ENCODE data around the gene CXCL6.

Gene CXCL6

GRCh38 chr4:73843369-73843768, 6.9 kb downstream of the CXCL6 start:
- no peak for DNase-seq

DNA sequence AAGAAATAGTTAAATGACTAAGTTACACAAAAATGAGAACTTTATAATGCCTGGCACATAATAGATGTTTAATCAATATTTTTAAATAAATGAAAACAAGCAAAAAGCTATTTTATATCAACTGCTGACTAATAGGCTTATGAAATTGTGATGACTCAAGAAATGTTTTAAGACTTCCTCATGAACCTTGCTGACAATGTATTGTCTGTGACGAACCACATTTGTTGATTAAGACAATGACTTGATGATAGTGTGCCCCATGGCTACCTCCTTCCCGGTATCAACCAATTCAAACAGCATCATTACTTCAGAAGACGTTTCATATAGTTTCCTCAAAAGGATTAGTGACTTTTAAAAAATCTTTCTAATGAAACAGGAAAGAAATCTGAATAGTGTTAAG, 7.9 kb downstream of the CXCL6 start:
- DNase-seq = no peak

GRCh38 chr4:73844806-73845205, 8.3 kb downstream of the CXCL6 start:
- no peak for DNase-seq

- DNase-seq = no peak
These were observed 11.2 kb downstream of the CXCL6 start for GRCh38 chr4:73847526-73848182.

DNA sequence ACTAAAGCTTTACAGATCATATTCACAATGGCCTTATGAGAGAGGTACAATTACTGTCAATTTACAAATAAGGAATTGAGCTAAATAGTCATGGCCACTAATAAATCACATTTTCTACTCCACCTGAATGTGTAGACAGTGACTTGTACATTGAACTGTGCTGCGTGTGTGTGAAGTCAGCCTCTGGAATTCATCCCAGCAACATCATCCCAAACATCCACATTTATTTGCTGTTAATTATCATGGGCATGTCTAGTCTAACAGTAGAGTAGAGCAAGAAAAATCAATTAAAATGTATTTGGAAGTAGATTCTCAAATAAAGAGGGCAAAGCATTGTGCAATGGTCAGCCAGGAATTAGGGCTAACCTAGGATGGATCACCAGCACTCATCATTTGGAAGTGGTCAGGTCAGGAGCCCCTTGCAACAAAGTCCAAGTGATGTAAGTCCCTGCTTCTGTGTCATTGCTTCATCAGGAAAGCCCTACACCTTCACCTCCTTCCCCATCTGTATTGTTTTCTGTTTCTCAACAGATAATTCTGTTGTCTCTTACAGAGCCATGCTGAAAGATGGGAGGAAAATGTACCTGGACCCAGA, 11.8 kb downstream of the CXCL6 start:
- no peak for DNase-seq

DNA sequence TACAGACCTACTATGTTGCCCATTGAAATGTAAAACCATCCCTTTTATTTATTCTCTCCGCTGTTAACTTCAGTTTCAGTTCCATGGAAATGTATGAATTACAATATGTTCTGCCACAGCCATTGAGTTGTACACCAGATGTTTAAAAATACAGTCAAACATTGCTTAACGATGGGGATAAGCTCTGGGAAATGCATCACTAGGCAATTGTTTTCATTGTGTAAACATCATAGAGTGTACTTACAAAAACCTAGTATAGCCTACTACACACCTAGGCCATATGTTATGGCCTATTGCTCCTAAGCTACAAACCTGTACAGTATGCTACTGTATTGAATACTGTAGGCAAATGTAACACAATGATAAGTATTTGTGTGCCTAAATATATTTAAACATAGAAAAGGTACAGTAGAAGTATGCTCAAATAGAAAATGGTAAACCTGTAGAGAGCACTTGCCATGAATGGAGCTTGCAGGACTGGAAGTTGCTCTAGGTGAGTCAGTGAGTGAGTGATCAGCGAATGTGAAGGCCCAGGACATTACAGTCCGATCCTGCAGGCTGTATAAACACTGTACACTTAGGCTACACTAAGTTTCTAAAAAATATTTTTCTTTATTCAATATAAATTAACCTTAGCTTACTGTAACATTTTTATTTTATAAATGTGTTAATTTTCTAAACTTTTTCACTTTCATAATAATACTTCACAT, 13.9 kb downstream of the CXCL6 start:
- DNase-seq = no peak

DNA sequence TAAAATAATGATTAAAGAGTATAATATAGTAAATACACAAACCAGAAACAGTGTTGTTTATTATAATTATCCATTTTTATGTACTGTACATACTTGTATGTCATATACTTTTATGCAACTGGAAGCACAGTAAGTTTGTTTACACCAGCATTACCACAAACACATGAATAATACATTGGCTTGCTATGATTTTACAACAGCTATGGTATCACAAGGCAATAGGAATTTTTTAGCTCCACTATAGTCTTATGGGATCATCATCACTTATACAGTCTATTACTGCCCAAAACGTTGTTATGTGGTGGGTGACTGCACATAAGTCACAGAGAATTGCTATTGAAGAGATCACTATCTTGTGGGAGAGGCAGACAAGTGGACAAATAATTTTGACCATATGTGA, 14.8 kb downstream of the CXCL6 start:
- DNase-seq = no peak

GRCh38 chr4:73852771-73853170, 16.3 kb downstream of the CXCL6 start:
- DNase-seq = no peak

- DNase-seq = no peak
These were observed 16.8 kb downstream of the CXCL6 start, which contains the start of gene PF4V1 for GRCh38 chr4:73853246-73853704. Gene PF4V1, plus strand, starts transcription at chr4:73853296. Its CDS starts 67 bp downstream, at chr4:73853363.

- no peak for DNase-seq
These were observed 17.4 kb downstream of the CXCL6 start for GRCh38 chr4:73853718-73854473.

DNA sequence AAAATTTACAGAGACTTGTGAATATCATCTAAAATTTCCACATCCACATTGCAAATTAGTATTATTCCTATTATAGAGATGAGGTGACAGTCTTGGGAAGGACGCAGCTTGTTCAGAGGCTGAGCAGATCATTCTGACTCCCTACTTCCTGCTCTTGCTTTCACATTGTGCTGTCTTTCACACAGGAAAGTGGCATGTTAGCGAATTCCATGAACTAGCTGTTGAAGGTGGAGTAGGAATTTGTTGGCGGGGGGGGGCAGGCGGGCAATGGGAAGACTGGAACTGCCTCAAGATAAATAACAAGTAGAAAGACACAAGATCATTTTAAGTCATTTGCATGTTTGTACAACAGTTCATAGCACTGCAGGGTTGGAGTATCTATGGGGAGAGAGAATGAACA, 18.9 kb downstream of the CXCL6 start:
- no peak for DNase-seq

DNA sequence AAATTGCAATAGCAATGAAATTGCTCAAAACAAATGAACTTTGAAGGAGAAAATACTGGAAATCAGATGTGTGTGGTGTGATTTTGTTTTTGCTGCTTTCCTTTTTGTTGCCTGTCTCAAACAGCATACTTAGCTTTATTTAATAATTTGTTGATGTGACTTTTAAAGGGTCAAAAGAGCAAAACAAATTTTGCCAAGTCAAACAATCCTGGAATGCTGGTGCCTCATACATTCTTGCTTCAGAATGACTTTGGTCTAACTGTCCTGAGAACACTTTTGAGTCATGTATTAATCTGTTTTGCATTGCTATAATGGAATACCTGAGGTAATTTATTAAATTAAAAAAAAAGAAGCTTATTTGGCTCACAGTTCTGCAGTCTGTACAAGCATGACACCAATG, 20.0 kb downstream of the CXCL6 start:
- no peak for DNase-seq

DNA sequence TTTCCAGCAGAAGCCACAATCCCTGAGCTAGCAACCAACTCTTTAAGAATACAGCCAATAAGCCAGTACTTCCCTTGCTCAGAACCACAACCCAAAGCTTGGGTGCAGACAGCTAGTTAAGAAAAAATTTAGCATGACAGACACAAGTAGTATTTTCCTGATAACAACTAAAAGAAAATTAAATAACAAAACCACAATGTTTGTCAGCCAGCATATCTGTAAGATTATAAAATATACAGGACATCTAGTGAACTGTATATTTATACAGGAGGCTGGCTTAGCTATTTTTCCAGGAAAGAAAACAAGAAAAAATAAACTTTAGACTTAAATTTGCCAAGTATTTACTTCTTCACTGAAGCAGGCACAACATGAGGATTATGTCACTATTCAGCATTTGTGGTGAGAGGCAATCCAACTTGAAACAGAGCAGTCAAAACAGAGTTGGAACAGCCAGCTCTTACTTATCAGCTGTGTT, 23.2 kb downstream of the CXCL6 start:
- no peak for DNase-seq

DNA sequence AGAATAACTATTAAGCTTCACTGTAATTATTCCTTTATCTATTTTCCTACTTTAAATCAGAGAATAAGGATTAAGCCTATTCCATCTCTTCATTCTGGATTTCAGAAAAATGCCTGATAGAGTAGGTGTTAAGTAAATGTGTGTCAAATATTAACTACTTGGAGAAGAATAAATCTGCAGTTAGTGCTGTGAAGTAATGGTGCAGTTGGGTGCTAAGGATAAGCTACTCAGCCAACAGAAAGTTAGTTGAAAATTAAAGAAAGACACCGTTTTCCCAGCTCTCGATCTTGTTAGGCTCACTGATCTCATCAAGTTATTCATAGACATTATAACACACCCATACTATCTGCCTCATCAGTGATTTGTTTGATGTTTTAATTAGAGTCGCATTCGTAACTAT, 23.7 kb downstream of the CXCL6 start:
- DNase-seq = no peak

GRCh38 chr4:73860917-73861316, 24.4 kb downstream of the CXCL6 start:
- no peak for DNase-seq

DNA sequence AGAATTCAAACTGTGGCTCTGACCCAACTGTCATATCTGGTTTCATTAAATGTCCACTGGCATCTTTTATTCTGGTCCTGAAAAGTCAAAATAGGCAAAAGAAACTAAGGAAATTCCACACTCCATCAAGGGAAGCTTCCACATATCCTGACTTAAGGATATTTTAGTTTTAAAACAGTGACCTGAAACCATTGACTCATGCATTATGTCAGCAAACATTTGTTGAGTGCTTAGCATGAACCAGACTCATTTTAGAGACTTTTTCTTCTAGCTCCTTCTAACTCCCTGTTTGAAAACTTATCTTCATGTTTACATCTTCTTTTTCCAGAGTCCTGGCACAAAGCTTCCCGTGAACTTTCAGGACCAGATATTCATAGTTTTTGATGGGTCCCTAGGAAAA, 25.8 kb downstream of the CXCL6 start:
- no peak for DNase-seq

DNA sequence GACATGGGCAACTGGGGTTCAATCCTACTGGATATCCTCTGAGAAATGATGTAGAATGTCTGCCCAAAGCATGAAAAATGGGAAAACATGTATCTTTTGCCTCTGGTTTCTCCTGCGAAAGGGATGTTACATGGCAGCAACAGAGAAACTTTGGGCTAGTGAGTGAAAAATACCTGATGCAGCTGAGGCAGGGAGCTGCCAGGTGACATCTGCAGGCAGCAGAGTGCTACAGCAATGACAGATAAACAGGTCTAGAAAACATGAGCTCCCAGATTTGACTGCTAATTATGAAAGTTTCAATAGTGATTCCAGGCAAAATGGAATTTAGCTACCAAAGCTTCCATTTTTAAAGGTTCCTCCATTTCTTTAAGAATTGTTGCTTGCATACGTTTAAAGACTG, 27.9 kb downstream of the CXCL6 start:
- DNase-seq = no peak

DNA sequence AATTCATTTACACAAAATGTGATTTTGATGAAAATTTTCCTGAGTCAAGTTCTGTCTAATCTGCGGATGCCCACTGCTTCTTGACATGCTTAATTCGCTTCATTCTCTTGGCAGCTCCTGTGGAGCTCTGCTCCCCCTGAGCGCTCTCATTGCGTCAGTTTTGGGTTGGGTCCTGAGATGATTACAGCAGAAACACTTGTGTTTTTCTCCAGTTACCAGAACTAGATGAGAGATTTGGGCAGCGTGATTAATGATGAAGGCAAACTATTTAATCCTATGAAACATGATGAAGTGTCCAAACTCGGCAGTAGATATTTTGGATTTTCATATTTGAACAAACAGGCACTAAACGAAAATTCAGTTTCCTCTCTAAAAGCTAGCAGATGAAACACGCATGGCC, 28.5 kb downstream of the CXCL6 start:
- no peak for DNase-seq

GRCh38 chr4:73865431-73866096, 29.1 kb downstream of the CXCL6 start:
- DNase-seq = no peak

DNA sequence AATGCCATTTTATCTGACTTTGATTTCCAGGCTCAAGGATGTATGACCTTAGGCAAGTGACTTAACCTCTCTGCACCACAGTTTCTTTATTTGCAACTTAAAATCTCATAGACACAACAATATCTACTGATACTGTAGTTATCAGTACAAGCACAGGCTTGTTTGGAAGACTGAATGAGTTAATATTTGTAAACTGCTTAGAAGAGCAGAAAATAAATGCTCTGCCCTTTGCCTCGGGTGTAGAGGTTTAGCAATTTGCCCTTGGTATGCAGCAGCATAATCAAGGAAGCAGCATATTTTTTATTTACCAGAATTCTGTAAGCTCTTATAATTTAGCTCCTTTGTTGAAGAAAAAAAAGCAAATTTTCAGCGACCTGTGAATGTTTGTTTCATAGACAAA, 29.8 kb downstream of the CXCL6 start:
- no peak for DNase-seq

GRCh38 chr4:73867783-73868182, 31.3 kb downstream of the CXCL6 start:
- DNase-seq = no peak

GRCh38 chr4:73868206-73869129, 32.0 kb downstream of the CXCL6 start:
- no peak for DNase-seq

Data from stimulated activated CD4-positive, alpha-beta T cell treated with anti-CD3 and anti-CD28 coated beads, Interleukin-2, amount 100 ng/mL, for 24 hours (primary cell).